HepG2 (cell line): ENCODE measurements around the gene NIFK. TPM values are rescaled to one million over a fixed set of nuclear protein-coding genes. Genes with fewer than 3 reads are reported as not detected.
A peak's percentile ranks its signal among the peaks of the same experiment; 100 is the strongest.

Source experiments
- AFF4 ChIP-seq: sonication (generic); formaldehyde crosslinking; IDR thresholded peaks from 2 replicates; pipeline ENCODE4 v1.4.0; 2020; ENCODE audit warnings: missing genetic modification reagents
- ARNT ChIP-seq: fragments of 450-650 bp; IDR thresholded peaks from 2 replicates; pipeline ENCODE4 v1.6.1; 2017
- ATF2 ChIP-seq: sonication (generic); formaldehyde crosslinking; IDR thresholded peaks from 2 replicates; pipeline ENCODE4 v1.4.0; 2020; ENCODE audit warnings: missing genetic modification reagents
- DRAP1 ChIP-seq: IDR thresholded peaks from 2 replicates; pipeline ENCODE4 v1.6.1; 2016; ENCODE audit warnings: missing genetic modification reagents, missing compliant biosample characterization
- ERF ChIP-seq: IDR thresholded peaks from 2 replicates; pipeline ENCODE4 v1.6.1; 2018; ENCODE audit warnings: missing biosample characterization, missing genetic modification reagents
- FOXM1 ChIP-seq: sonication (generic); formaldehyde crosslinking; IDR thresholded peaks from 2 replicates; pipeline ENCODE4 v1.5.0; 2020; ENCODE audit warnings: missing genetic modification reagents
- GATAD2A ChIP-seq: IDR thresholded peaks from 2 replicates; pipeline ENCODE4 v1.6.1; 2016
- KLF12 ChIP-seq: sonication (generic); formaldehyde crosslinking; IDR thresholded peaks from 2 replicates; pipeline ENCODE4 v1.4.0; 2020; ENCODE audit warnings: missing genetic modification reagents, borderline replicate concordance
- MAX ChIP-seq: IDR thresholded peaks from 2 replicates; pipeline ENCODE4 v1.6.1; 2012; ENCODE audit warnings: inconsistent platforms
- MTF2 ChIP-seq: sonication (generic); formaldehyde crosslinking; IDR thresholded peaks from 2 replicates; pipeline ENCODE4 v1.5.0; 2020; ENCODE audit warnings: missing genetic modification reagents, borderline replicate concordance
- PAF1 ChIP-seq: IDR thresholded peaks from 2 replicates; pipeline ENCODE4 v1.6.1; 2016; ENCODE audit warnings: missing genetic modification reagents, missing compliant biosample characterization
- RBAK ChIP-seq: sonication (generic); formaldehyde crosslinking; IDR thresholded peaks from 2 replicates; pipeline ENCODE4 v1.5.1; 2020; ENCODE audit warnings: mild to moderate bottlenecking, missing genetic modification reagents
- SIX1 ChIP-seq: sonication (generic); formaldehyde crosslinking; IDR thresholded peaks from 2 replicates; pipeline ENCODE4 v1.4.0; 2020; ENCODE audit warnings: missing genetic modification reagents, borderline replicate concordance
- U2AF1 ChIP-seq: fragments of 200-400 bp; formaldehyde crosslinking; optimal IDR thresholded peaks from 2 replicates; pipeline ENCODE3; 2017; ENCODE audit warnings: mild to moderate bottlenecking, low read depth, low read length
- ZBTB10 ChIP-seq: sonication (generic); formaldehyde crosslinking; IDR thresholded peaks from 2 replicates; pipeline ENCODE4 v1.4.0; 2020; ENCODE audit warnings: missing genetic modification reagents, borderline replicate concordance
- ZBTB42 ChIP-seq: sonication (generic); formaldehyde crosslinking; IDR thresholded peaks from 2 replicates; pipeline ENCODE4 v1.5.0; 2020; ENCODE audit warnings: mild to moderate bottlenecking, missing genetic modification reagents
- ZNF264 ChIP-seq: sonication (generic); formaldehyde crosslinking; IDR thresholded peaks from 2 replicates; pipeline ENCODE4 v1.4.0; 2020; ENCODE audit warnings: missing genetic modification reagents
- ZNF281 ChIP-seq: sonication (generic); formaldehyde crosslinking; IDR thresholded peaks from 2 replicates; pipeline ENCODE4 v1.4.0; 2020; ENCODE audit warnings: missing genetic modification reagents, borderline replicate concordance
- polyA plus RNA-seq, 8 experiments: library from polyadenylated mRNA; depleted of rRNA in 3 of 8; stranded (reverse) in 7 of 8; unstranded in 1 of 8; fragments of >200 nt; fragmentation: Illumina TruSeq in 4 of 8; extraction: Trizol in 4 of 8; gene quantifications; 2 replicates each; pipeline versions ENCODE4 v1.2.1 to v1.2.3, GENCODE V29; 2011 to 2016; ENCODE audit warnings: low read depth in 4 of 8, missing spikeins in 1 of 8, mixed read lengths in 1 of 8; ENCODE audit not compliant: insufficient read depth in 1 of 8
- total RNA-seq, 5 experiments: library from RNA; depleted of rRNA; stranded (reverse); fragments of >200 nt; fragmentation: Illumina TruSeq; extraction: Trizol; gene quantifications; 2 replicates each; pipeline ENCODE4 v1.2.3, GENCODE V29; 2016; ENCODE audit warnings: low read depth in 1 of 5

Gene NIFK
- total and polyA plus RNA-seq, 2 of the 13 experiments (the other 11 are each of a cell fraction or from before 2014, with no cell fraction given) = 19.6 to 105 TPM

- TF ChIP-seq ZNF281 (CRISPR knock-in tag) (peak; percentile 53; the same call in 1 of the 2 replicates), ZBTB10 (CRISPR knock-in tag) (no peak), ERF (peak; percentile 89), GATAD2A (CRISPR knock-in tag) (0 out of 2 replicates have a peak, but pooled peaks have one; percentile 24), ARNT (no peak), AFF4 (0 out of 2 replicates have a peak, but pooled peaks have one; percentile 33), DRAP1 (peak; percentile 85), MAX (peak; percentile 99), ZNF264 (peak; percentile 53; the same call in 1 of the 2 replicates), FOXM1 (CRISPR knock-in tag) (no peak; the same call in 1 of the 2 replicates), RBAK (CRISPR knock-in tag) (no peak), MTF2 (CRISPR knock-in tag) (peak; percentile 85), KLF12 (CRISPR knock-in tag) (peak; percentile 96), ZBTB42 (CRISPR knock-in tag) (peak; percentile 91; the same call in 1 of the 2 replicates), SIX1 (CRISPR knock-in tag) (peak; percentile 55; the same call in 1 of the 2 replicates), PAF1 (CRISPR knock-in tag) (no peak), ATF2 (CRISPR knock-in tag) (peak; percentile 93), U2AF1 (no peak)
These were observed 18.8 kb upstream of the NIFK start, which contains the start of gene TSN (continued) for GRCh38 chr2:121755237-121756111.
